Progenitor cell of endocrine pancreas (in vitro differentiated cells): Measurements from ENCODE around the gene RAB6B. TPM values are rescaled to one million over a fixed set of nuclear protein-coding genes. Genes with fewer than 3 reads are reported as not detected.

ENCODE experiments used
- DNase-seq: peaks from one replicate; pipeline ENCODE4 v3.0.0; 2021; ENCODE audit warnings: low spot score; ENCODE audit not compliant: unreplicated experiment
- H3K27ac Mint-ChIP-seq: 2 replicates; pipeline ENCODE4 v1.8.0; 2021; ENCODE audit warnings: mild to moderate bottlenecking, moderate library complexity, mixed read lengths
- H3K27me3 Mint-ChIP-seq: 2 replicates; pipeline ENCODE4 v1.8.0; 2021; ENCODE audit warnings: mixed read lengths
- H3K36me3 Mint-ChIP-seq: 2 replicates; pipeline ENCODE4 v1.8.0; 2022; ENCODE audit warnings: mixed read lengths; ENCODE audit not compliant: insufficient read depth
- H3K4me1 Mint-ChIP-seq: 2 replicates; pipeline ENCODE4 v1.8.0; 2021; ENCODE audit warnings: low read depth, mixed read lengths
- H3K4me3 Mint-ChIP-seq: 2 replicates; pipeline ENCODE4 v1.8.0; 2021; ENCODE audit warnings: low read depth, mild to moderate bottlenecking, moderate library complexity, mixed read lengths
- H3K9me3 Mint-ChIP-seq: 2 replicates; pipeline ENCODE4 v1.8.0; 2021; ENCODE audit warnings: low read depth, mixed read lengths
- total RNA-seq: library from RNA; stranded (reverse); gene quantifications from 2 replicates; pipeline ENCODE4 v1.2.1, GENCODE V29; 2021
- TF ChIP-seq, protein P1 (sequence below): fragments of 200-600 bp; sonication (generic); IDR thresholded peaks from one replicate; pipeline ENCODE4 v1.5.0; 2021; ENCODE audit warnings: antibody characterized with exemption, mild to moderate bottlenecking; ENCODE audit not compliant: unreplicated experiment

The RAB6B gene
- total RNA-seq, 1 donor from 2014 or later = 10.5 TPM

GRCh38 chr3:133838916-133839800 is 56.5 kb downstream of the RAB6B start:
- H3K27ac Mint-ChIP-seq = no peak overlapping the region
- H3K4me1 Mint-ChIP-seq = peaks cover 8% of the 10 kb centered on the region
- peaks cover 1% of the 10 kb centered on the region for H3K27me3 Mint-ChIP-seq
- H3K36me3 Mint-ChIP-seq = no peaks in the 10 kb centered on the region
- DNase-seq = no peak
- no peaks in the 10 kb centered on the region for H3K9me3 Mint-ChIP-seq
- TF ChIP-seq, protein P1, sequence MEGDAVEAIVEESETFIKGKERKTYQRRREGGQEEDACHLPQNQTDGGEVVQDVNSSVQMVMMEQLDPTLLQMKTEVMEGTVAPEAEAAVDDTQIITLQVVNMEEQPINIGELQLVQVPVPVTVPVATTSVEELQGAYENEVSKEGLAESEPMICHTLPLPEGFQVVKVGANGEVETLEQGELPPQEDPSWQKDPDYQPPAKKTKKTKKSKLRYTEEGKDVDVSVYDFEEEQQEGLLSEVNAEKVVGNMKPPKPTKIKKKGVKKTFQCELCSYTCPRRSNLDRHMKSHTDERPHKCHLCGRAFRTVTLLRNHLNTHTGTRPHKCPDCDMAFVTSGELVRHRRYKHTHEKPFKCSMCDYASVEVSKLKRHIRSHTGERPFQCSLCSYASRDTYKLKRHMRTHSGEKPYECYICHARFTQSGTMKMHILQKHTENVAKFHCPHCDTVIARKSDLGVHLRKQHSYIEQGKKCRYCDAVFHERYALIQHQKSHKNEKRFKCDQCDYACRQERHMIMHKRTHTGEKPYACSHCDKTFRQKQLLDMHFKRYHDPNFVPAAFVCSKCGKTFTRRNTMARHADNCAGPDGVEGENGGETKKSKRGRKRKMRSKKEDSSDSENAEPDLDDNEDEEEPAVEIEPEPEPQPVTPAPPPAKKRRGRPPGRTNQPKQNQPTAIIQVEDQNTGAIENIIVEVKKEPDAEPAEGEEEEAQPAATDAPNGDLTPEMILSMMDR = no peak
- no peak overlapping the region for H3K4me3 Mint-ChIP-seq

- Mint-ChIP-seq H3K27ac (no peak overlapping the region), H3K27me3 (no peaks in the 10 kb centered on the region), H3K4me1 (peaks cover 8% of the 10 kb centered on the region), H3K36me3 (no peaks in the 10 kb centered on the region), H3K4me3 (no peak overlapping the region), H3K9me3 (no peaks in the 10 kb centered on the region)
- DNase-seq = no peak
- TF ChIP-seq, protein P1 = no peak
Observed at GRCh38 chr3:133838296-133838789, 57.3 kb downstream of the RAB6B start.

- no peaks in the 10 kb centered on the region for H3K36me3 Mint-ChIP-seq
- H3K4me3 Mint-ChIP-seq = no peak overlapping the region
- H3K4me1 Mint-ChIP-seq = peaks cover 4% of the 10 kb centered on the region
- no peaks in the 10 kb centered on the region for H3K27me3 Mint-ChIP-seq
- no peak for DNase-seq
- no peaks in the 10 kb centered on the region for H3K9me3 Mint-ChIP-seq
- H3K27ac Mint-ChIP-seq = no peak overlapping the region
- TF ChIP-seq, protein P1 = no peak
Observed at GRCh38 chr3:133837487-133838295, 58.0 kb downstream of the RAB6B start.

DNA sequence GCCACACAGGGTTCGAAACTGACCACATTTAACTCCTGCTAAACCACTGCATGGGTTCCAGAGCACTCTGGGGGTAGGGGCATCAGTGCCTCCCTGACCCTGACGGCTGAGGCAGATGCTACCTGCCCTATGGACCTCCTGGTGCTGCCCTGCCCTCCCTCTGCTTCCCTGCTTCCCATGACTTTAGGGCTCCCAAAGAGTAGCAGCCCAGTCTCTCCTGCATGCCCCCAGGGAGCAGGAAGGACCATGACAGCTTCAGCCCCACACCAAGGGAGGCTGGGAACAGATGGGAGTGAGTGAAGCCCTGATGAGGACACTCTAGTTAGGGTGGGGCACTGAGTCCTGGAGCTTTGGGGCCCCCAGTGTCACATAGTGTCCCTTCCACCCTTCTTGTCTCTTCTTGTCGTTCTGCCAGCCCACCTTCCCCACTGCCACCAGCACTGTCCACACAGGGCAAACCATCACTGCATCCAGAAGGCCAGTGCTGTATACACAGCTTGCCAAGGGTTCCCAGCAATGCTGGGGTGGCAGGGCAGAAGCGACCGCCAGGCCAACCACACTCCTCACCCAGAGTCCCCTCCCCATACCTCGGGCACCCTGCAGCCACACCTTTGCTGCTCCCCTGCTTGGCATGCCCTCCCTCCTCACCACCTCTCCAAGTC is 59.1 kb downstream of the RAB6B start:
- no peaks in the 10 kb centered on the region for H3K36me3 Mint-ChIP-seq
- no peaks in the 10 kb centered on the region for H3K9me3 Mint-ChIP-seq
- H3K27ac Mint-ChIP-seq = no peak overlapping the region
- TF ChIP-seq, protein P1 = no peak
- no peaks in the 10 kb centered on the region for H3K4me1 Mint-ChIP-seq
- DNase-seq = no peak
- H3K27me3 Mint-ChIP-seq = no peaks in the 10 kb centered on the region
- H3K4me3 Mint-ChIP-seq = no peak overlapping the region

GRCh38 chr3:133835961-133836360 is 59.7 kb downstream of the RAB6B start:
- TF ChIP-seq, protein P1 = no peak
- H3K27ac Mint-ChIP-seq = no peak overlapping the region
- no peak overlapping the region for H3K4me3 Mint-ChIP-seq
- H3K27me3 Mint-ChIP-seq = no peaks in the 10 kb centered on the region
- no peaks in the 10 kb centered on the region for H3K36me3 Mint-ChIP-seq
- H3K4me1 Mint-ChIP-seq = no peaks in the 10 kb centered on the region
- DNase-seq = no peak
- no peaks in the 10 kb centered on the region for H3K9me3 Mint-ChIP-seq
